ENCODE results near the gene PLD2.

DNA sequence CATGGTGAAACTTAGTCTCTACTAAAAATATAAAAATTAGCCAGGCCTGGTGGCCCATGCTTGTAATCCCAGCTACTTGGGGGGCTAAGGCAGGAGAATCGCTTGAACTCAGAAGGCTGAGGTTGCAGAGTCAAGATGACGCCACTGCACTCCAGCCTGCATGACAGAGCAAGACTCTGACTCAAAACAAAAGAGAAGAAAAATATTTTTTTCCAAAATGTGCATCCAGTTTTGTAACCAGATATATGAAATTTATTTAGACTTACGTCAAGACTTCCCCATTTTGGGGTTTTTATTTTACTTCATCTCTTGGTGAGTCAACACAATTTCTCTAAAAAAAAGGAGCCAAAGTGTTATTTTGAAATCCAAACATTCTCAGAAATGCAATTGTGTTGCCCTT lies 40.8 kb upstream of the PLD2 start:
- TF ChIP-seq, protein P1, sequence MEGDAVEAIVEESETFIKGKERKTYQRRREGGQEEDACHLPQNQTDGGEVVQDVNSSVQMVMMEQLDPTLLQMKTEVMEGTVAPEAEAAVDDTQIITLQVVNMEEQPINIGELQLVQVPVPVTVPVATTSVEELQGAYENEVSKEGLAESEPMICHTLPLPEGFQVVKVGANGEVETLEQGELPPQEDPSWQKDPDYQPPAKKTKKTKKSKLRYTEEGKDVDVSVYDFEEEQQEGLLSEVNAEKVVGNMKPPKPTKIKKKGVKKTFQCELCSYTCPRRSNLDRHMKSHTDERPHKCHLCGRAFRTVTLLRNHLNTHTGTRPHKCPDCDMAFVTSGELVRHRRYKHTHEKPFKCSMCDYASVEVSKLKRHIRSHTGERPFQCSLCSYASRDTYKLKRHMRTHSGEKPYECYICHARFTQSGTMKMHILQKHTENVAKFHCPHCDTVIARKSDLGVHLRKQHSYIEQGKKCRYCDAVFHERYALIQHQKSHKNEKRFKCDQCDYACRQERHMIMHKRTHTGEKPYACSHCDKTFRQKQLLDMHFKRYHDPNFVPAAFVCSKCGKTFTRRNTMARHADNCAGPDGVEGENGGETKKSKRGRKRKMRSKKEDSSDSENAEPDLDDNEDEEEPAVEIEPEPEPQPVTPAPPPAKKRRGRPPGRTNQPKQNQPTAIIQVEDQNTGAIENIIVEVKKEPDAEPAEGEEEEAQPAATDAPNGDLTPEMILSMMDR (conservative IDR thresholded peaks at IDR 0.05; ENCODE audit: low read depth, low read length): no peak
- TF ChIP-seq EZH2 (IDR thresholded peaks at IDR 0.05; ENCODE audit: low read length, unreplicated experiment) (no peak), EZH2phosphoT487 (IDR thresholded peaks at IDR 0.05; ENCODE audit: borderline replicate concordance, low read length) (no peak)
